NCI-H526 (cell line): ENCODE results near the gene FST.

Experiments used
- DNase-seq, 2 experiments: peaks; one replicate each; lab custom pipeline; 2025; lab: John Stamatoyannopoulos, UW

The FST gene

GRCh38 chr5:53473633-53474032 lies 6.8 kb upstream of the FST start:
- no peak for DNase-seq

- no peak for DNase-seq
These were observed 5.1 kb upstream of the FST start for GRCh38 chr5:53475320-53475719.

- no peak for DNase-seq
These were observed 4.4 kb upstream of the FST start for GRCh38 chr5:53476019-53476418.

GRCh38 chr5:53476531-53477480 lies 3.6 kb upstream of the FST start:
- DNase-seq: no peak

GRCh38 chr5:53478411-53479044 lies 1.9 kb upstream of the FST start:
- peak; percentile 31 to 53 for DNase-seq

GRCh38 chr5:53479045-53479589 lies 1.3 kb upstream of the FST start:
- peak in 1 of 2 experiments; percentile 21 for DNase-seq

- DNase-seq: peak in 1 of 2 experiments; percentile 53
These were observed 626 bp upstream of the FST start for GRCh38 chr5:53479590-53480415.

- no peak for DNase-seq
These were observed 894 bp downstream of the FST start for GRCh38 chr5:53481159-53481886.

- peak in 1 of 2 experiments; percentile 61 for DNase-seq
These were observed 1.7 kb downstream of the FST start for GRCh38 chr5:53481887-53482716.

GRCh38 chr5:53482717-53483638 lies 2.5 kb downstream of the FST start:
- DNase-seq: peak in 1 of 2 experiments; percentile 65

GRCh38 chr5:53487436-53487835 lies 7.0 kb downstream of the FST start:
- DNase-seq: no peak

GRCh38 chr5:53488195-53488722 lies 7.8 kb downstream of the FST start:
- DNase-seq: no peak

GRCh38 chr5:53490747-53491146 lies 10.3 kb downstream of the FST start:
- DNase-seq: peak in 1 of 2 experiments; percentile 2

- no peak for DNase-seq
These were observed 20.6 kb downstream of the FST start for GRCh38 chr5:53501054-53501453.

GRCh38 chr5:53503562-53504218 lies 23.3 kb downstream of the FST start:
- DNase-seq: no peak

- DNase-seq: no peak
These were observed 26.6 kb downstream of the FST start for GRCh38 chr5:53507013-53507412.

- DNase-seq: no peak
These were observed 27.7 kb downstream of the FST start for GRCh38 chr5:53508125-53508524.

GRCh38 chr5:53512539-53512938 lies 32.1 kb downstream of the FST start:
- DNase-seq: no peak
